Measurements from ENCODE around the gene RNF4.
"Not testable (repeated sequence)": the region's sequence is repeated elsewhere in the genome, so short reads cannot be mapped to it uniquely, and the experiment has no call there.

RNF4 gene

GRCh38 chr4:2428496-2429213 is 40.3 kb upstream of the RNF4 start:
- Histone ChIP-seq H3K36me3 (ENCODE audit: control insufficient read depth, insufficient read depth, low read length) (no peaks in the 10 kb centered on the region), H3K4me3 (ENCODE audit: extremely low read depth, insufficient read depth, low read length, poor library complexity, severe bottlenecking) (no peak overlapping the region), H3K4me1 (ENCODE audit: control insufficient read depth, insufficient read depth, low read length, poor library complexity, severe bottlenecking) (peaks cover 2% of the 10 kb centered on the region), H3K27ac (ENCODE audit: low read depth, low read length, severe bottlenecking) (no peak overlapping the region), H3K9me3 (ENCODE audit: control insufficient read depth, low read length) (no peaks in the 10 kb centered on the region)
- WGBS, 2 experiments (ENCODE audit: insufficient coverage in 2 of 2), result 87 to 93% methylated on average over 17 to 24 of the region's 25 CpGs

DNA sequence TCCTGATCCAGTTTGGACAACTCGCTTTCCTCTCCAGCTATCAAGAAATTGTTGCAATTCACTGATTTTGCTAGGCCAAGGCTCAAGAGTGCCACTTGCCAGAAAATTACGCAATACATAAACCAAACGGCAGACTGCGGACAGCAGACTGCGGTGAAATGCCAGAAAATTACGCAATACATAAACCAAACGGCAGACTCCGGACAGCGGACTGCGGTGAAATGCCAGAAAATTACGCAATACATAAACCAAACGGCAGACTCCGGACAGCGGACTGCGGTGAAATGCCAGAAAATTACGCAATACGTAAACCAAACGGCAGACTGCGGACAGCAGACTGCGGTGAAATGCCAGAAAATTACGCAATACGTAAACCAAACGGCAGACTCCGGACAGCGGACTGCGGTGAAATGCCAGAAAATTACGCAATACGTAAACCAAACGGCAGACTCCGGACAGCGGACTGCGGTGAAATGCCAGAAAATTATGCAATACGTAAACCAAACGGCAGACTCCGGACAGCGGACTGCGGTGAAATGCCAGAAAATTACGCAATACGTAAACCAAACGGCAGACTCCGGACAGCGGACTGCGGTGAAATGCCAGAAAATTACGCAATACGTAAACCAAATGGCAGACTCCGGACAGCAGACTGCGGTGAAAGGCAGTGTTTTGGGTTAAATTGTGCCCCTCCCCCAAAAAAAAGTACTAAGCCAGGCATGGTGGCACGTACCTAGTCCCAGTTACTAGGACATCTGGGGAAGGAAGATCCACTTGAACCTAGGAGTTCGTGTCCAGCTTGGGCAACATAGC is 38.8 kb upstream of the RNF4 start:
- H3K36me3 ChIP-seq (ENCODE audit: control insufficient read depth, insufficient read depth, low read length); H3K27ac ChIP-seq (ENCODE audit: low read depth, low read length, severe bottlenecking); H3K9me3 ChIP-seq (ENCODE audit: control insufficient read depth, low read length); H3K4me1 ChIP-seq (ENCODE audit: control insufficient read depth, insufficient read depth, low read length, poor library complexity, severe bottlenecking); H3K4me3 ChIP-seq (ENCODE audit: extremely low read depth, insufficient read depth, low read length, poor library complexity, severe bottlenecking): not testable (repeated sequence)
- WGBS, 2 experiments (ENCODE audit: insufficient coverage in 2 of 2), result 96% methylated on average over 8 to 16 of the region's 49 CpGs

GRCh38 chr4:2432004-2432403 is 36.9 kb upstream of the RNF4 start:
- H3K4me3 ChIP-seq (ENCODE audit: extremely low read depth, insufficient read depth, low read length, poor library complexity, severe bottlenecking), result no peak overlapping the region
- H3K36me3 ChIP-seq (ENCODE audit: control insufficient read depth, insufficient read depth, low read length), result no peaks in the 10 kb centered on the region
- H3K9me3 ChIP-seq (ENCODE audit: control insufficient read depth, low read length), result no peaks in the 10 kb centered on the region
- peaks cover 5% of the 10 kb centered on the region for H3K4me1 ChIP-seq (ENCODE audit: control insufficient read depth, insufficient read depth, low read length, poor library complexity, severe bottlenecking)
- no peak overlapping the region for H3K27ac ChIP-seq (ENCODE audit: low read depth, low read length, severe bottlenecking)

DNA sequence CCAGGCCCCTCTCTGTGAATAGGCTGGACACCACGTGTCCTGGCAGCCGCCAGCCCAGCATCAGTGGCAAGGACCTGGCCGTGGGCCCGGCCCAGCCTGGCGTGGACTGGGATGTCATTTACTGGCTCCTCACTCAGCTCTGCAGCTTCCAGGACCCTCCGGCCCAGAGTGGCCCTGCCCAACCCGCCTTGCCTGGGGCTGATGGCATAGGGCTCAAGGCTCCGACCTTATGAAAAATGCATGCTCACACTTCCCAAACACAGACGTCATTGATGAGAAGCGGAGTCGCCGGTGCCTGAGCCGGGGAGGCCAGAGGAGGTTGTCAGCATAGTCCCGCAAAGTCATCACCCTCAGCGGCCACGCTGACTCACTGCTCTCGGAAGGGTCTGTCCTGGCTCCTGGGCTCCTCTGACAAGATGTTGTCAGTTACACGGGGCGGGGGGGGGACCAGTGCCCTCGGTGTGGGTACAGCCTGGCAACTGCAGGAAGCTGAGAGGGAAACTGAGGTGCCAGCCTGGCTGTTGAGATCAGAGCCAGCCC is 35.8 kb upstream of the RNF4 start:
- Histone ChIP-seq H3K4me1 (ENCODE audit: control insufficient read depth, insufficient read depth, low read length, poor library complexity, severe bottlenecking) (peaks cover 5% of the 10 kb centered on the region), H3K9me3 (ENCODE audit: control insufficient read depth, low read length) (no peaks in the 10 kb centered on the region), H3K27ac (ENCODE audit: low read depth, low read length, severe bottlenecking) (peak overlapping the region; percentile 10), H3K36me3 (ENCODE audit: control insufficient read depth, insufficient read depth, low read length) (no peaks in the 10 kb centered on the region), H3K4me3 (ENCODE audit: extremely low read depth, insufficient read depth, low read length, poor library complexity, severe bottlenecking) (no peak overlapping the region)
- 68 to 80% methylated on average over 12 to 19 of the region's 20 CpGs for WGBS, 2 experiments (ENCODE audit: insufficient coverage in 2 of 2)

- Histone ChIP-seq H3K4me3 (ENCODE audit: extremely low read depth, insufficient read depth, low read length, poor library complexity, severe bottlenecking) (no peak overlapping the region), H3K4me1 (ENCODE audit: control insufficient read depth, insufficient read depth, low read length, poor library complexity, severe bottlenecking) (peaks cover 5% of the 10 kb centered on the region), H3K9me3 (ENCODE audit: control insufficient read depth, low read length) (no peaks in the 10 kb centered on the region), H3K36me3 (ENCODE audit: control insufficient read depth, insufficient read depth, low read length) (no peaks in the 10 kb centered on the region), H3K27ac (ENCODE audit: low read depth, low read length, severe bottlenecking) (no peak overlapping the region)
- 85 to 88% methylated on average over 28 of the region's 29 CpGs for WGBS, 2 experiments (ENCODE audit: insufficient coverage in 2 of 2)
These were observed 35.1 kb upstream of the RNF4 start for GRCh38 chr4:2433609-2434350.

- H3K36me3 ChIP-seq (ENCODE audit: control insufficient read depth, insufficient read depth, low read length), result no peaks in the 10 kb centered on the region
- H3K27ac ChIP-seq (ENCODE audit: low read depth, low read length, severe bottlenecking), result no peak overlapping the region
- WGBS, 2 experiments (ENCODE audit: insufficient coverage in 2 of 2), result 69 to 79% methylated on average over 6 to 8 of the region's 9 CpGs
- H3K4me1 ChIP-seq (ENCODE audit: control insufficient read depth, insufficient read depth, low read length, poor library complexity, severe bottlenecking), result peaks cover 5% of the 10 kb centered on the region
- no peaks in the 10 kb centered on the region for H3K9me3 ChIP-seq (ENCODE audit: control insufficient read depth, low read length)
- no peak overlapping the region for H3K4me3 ChIP-seq (ENCODE audit: extremely low read depth, insufficient read depth, low read length, poor library complexity, severe bottlenecking)
These were observed 34.5 kb upstream of the RNF4 start for GRCh38 chr4:2434420-2434819.

GRCh38 chr4:2436301-2436700 is 32.6 kb upstream of the RNF4 start:
- Histone ChIP-seq H3K9me3 (ENCODE audit: control insufficient read depth, low read length) (no peaks in the 10 kb centered on the region), H3K36me3 (ENCODE audit: control insufficient read depth, insufficient read depth, low read length) (no peaks in the 10 kb centered on the region), H3K27ac (ENCODE audit: low read depth, low read length, severe bottlenecking) (no peak overlapping the region), H3K4me1 (ENCODE audit: control insufficient read depth, insufficient read depth, low read length, poor library complexity, severe bottlenecking) (peaks cover 5% of the 10 kb centered on the region), H3K4me3 (ENCODE audit: extremely low read depth, insufficient read depth, low read length, poor library complexity, severe bottlenecking) (no peak overlapping the region)
- 81 to 82% methylated on average over 10 of the region's 10 CpGs for WGBS, 2 experiments (ENCODE audit: insufficient coverage in 2 of 2)

GRCh38 chr4:2436761-2437474 is 32.0 kb upstream of the RNF4 start:
- 87 to 93% methylated on average over 20 to 30 of the region's 30 CpGs for WGBS, 2 experiments (ENCODE audit: insufficient coverage in 2 of 2)
- H3K4me1 ChIP-seq (ENCODE audit: control insufficient read depth, insufficient read depth, low read length, poor library complexity, severe bottlenecking), result peaks cover 5% of the 10 kb centered on the region
- no peaks in the 10 kb centered on the region for H3K36me3 ChIP-seq (ENCODE audit: control insufficient read depth, insufficient read depth, low read length)
- H3K27ac ChIP-seq (ENCODE audit: low read depth, low read length, severe bottlenecking), result no peak overlapping the region
- H3K9me3 ChIP-seq (ENCODE audit: control insufficient read depth, low read length), result no peaks in the 10 kb centered on the region
- no peak overlapping the region for H3K4me3 ChIP-seq (ENCODE audit: extremely low read depth, insufficient read depth, low read length, poor library complexity, severe bottlenecking)

- Histone ChIP-seq H3K36me3 (ENCODE audit: control insufficient read depth, insufficient read depth, low read length) (no peaks in the 10 kb centered on the region), H3K9me3 (ENCODE audit: control insufficient read depth, low read length) (no peaks in the 10 kb centered on the region), H3K4me3 (ENCODE audit: extremely low read depth, insufficient read depth, low read length, poor library complexity, severe bottlenecking) (no peak overlapping the region), H3K27ac (ENCODE audit: low read depth, low read length, severe bottlenecking) (no peak overlapping the region), H3K4me1 (ENCODE audit: control insufficient read depth, insufficient read depth, low read length, poor library complexity, severe bottlenecking) (peaks cover 5% of the 10 kb centered on the region)
- 85 to 93% methylated on average over 21 to 25 of the region's 25 CpGs for WGBS, 2 experiments (ENCODE audit: insufficient coverage in 2 of 2)
These were observed 31.3 kb upstream of the RNF4 start for GRCh38 chr4:2437475-2438215.

Measured in mesodermal cell (in vitro differentiated cells).